SK-N-SH treated with all-trans-retinoic acid at 6 μM for 48 hours (cell line): ENCODE measurements around the gene SLC12A9.
"Not testable (repeated sequence)": the region's sequence is repeated elsewhere in the genome, so short reads cannot be mapped to it uniquely, and the experiment has no call there.

Experiments
- ATAC-seq: fragments of 200-7000 bp; cut with Tn5 transposase; 3 replicates; pipeline ENCODE4 v1.9.1; 2020; ENCODE audit warnings: mild to moderate bottlenecking, moderate library complexity
- ARNTL ChIP-seq: fragments of 450-650 bp; formaldehyde crosslinking; IDR thresholded peaks from 2 replicates; pipeline ENCODE4 v1.5.0; 2020; ENCODE audit warnings: low read depth, mild to moderate bottlenecking, moderate library complexity, borderline replicate concordance
- BACH2 ChIP-seq: fragments of 250-450 bp; sonication (Bioruptor Pico); IDR thresholded peaks from 2 replicates; pipeline ENCODE4 v1.9.0; 2021; ENCODE audit warnings: mild to moderate bottlenecking, borderline replicate concordance
- CSDC2 ChIP-seq: fragments of 250-450 bp; sonication (Bioruptor Pico); IDR thresholded peaks from 2 replicates; pipeline ENCODE4 v1.5.0; 2020; ENCODE audit warnings: mild to moderate bottlenecking, moderate library complexity
- GLIS3 ChIP-seq: fragments of 250-450 bp; sonication (Bioruptor Pico); IDR thresholded peaks from 2 replicates; pipeline ENCODE4 v1.5.0; 2020; ENCODE audit warnings: mild to moderate bottlenecking, moderate library complexity
- ISL1 ChIP-seq: fragments of 250-450 bp; sonication (Bioruptor Pico); IDR thresholded peaks from 2 replicates; pipeline ENCODE4 v2.1.2; 2022; ENCODE audit warnings: mild to moderate bottlenecking, moderate library complexity
- OSR1 ChIP-seq: fragments of 250-450 bp; sonication (Bioruptor Pico); IDR thresholded peaks from 2 replicates; pipeline ENCODE4 v1.8.0; 2022; ENCODE audit warnings: moderate library complexity, mild to moderate bottlenecking, inconsistent platforms
- RARB ChIP-seq: fragments of 250-450 bp; sonication (Bioruptor Pico); IDR thresholded peaks from 2 replicates; pipeline ENCODE4 v1.8.0; 2021; ENCODE audit warnings: mild to moderate bottlenecking, moderate library complexity
- SNAI2 ChIP-seq: fragments of 250-450 bp; sonication (Bioruptor Pico); IDR thresholded peaks from 2 replicates; pipeline ENCODE4 v1.5.0; 2020; ENCODE audit warnings: mild to moderate bottlenecking, moderate library complexity
- TOX ChIP-seq: fragments of 250-450 bp; sonication (Bioruptor Pico); IDR thresholded peaks from 2 replicates; pipeline ENCODE4 v1.8.0; 2021; ENCODE audit warnings: mild to moderate bottlenecking, moderate library complexity, borderline replicate concordance
- ZC3H10 ChIP-seq: fragments of 250-450 bp; sonication (Bioruptor Pico); IDR thresholded peaks from 2 replicates; pipeline ENCODE4 v1.5.1; 2021; ENCODE audit warnings: mild to moderate bottlenecking, moderate library complexity
- ZFP30 ChIP-seq: fragments of 450-650 bp; formaldehyde crosslinking; IDR thresholded peaks from 2 replicates; pipeline ENCODE4 v1.5.0; 2022; ENCODE audit warnings: mild to moderate bottlenecking, moderate library complexity
- ZNF565 ChIP-seq: fragments of 450-650 bp; formaldehyde crosslinking; conservative IDR thresholded peaks from 2 replicates; pipeline ENCODE4 v1.5.0; 2020; ENCODE audit warnings: low read depth, mild to moderate bottlenecking, moderate library complexity
- ZNF8 ChIP-seq: fragments of 450-650 bp; formaldehyde crosslinking; IDR thresholded peaks from 2 replicates; pipeline ENCODE4 v1.5.0; 2020; ENCODE audit warnings: mild to moderate bottlenecking, moderate library complexity
- TF ChIP-seq, protein P1 (sequence below): fragments of 250-450 bp; sonication (Bioruptor Pico); IDR thresholded peaks from 2 replicates; pipeline ENCODE4 v1.5.0; 2020; ENCODE audit warnings: mild to moderate bottlenecking, moderate library complexity
- TF ChIP-seq, protein P2 (sequence below): fragments of 250-450 bp; sonication (Bioruptor Pico); IDR thresholded peaks from 2 replicates; pipeline ENCODE4 v1.5.1; 2021; ENCODE audit warnings: mild to moderate bottlenecking, moderate library complexity
- TF ChIP-seq, protein P3 (sequence below): fragments of 250-450 bp; sonication (Bioruptor Pico); IDR thresholded peaks from 2 replicates; pipeline ENCODE4 v1.8.0; 2021; ENCODE audit warnings: low read depth, mild to moderate bottlenecking, moderate library complexity, borderline replicate concordance
- TF ChIP-seq, protein P4 (sequence below): fragments of 250-450 bp; sonication (Bioruptor Pico); IDR thresholded peaks from 2 replicates; pipeline ENCODE4 v1.5.1; 2020; ENCODE audit warnings: low read depth, mild to moderate bottlenecking, moderate library complexity
- TF ChIP-seq, protein P5 (sequence below): fragments of 250-450 bp; sonication (Bioruptor Pico); IDR thresholded peaks from 2 replicates; pipeline ENCODE4 v1.8.0; 2020; ENCODE audit warnings: mild to moderate bottlenecking, moderate library complexity, borderline replicate concordance

Gene SLC12A9

DNA sequence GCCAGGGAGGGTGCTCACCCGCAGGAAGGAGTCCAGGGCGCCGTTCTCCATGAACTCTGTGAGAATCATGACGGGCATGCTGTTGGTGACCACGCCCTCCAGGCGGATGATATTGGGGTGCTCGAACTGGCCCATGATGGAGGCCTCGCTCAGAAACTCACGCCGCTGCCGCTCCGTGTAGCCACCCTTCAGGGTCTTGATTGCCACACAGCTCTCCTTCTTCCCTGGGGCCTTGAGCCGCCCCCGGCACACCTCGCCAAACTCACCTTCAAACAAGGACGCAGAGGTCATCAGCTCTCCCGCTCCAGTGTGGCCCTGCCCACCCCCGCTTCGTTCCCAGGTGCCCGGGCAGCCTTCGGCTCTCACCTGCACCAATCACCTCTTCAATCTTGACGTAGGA lies 39.8 kb upstream of the SLC12A9 start:
- TF ChIP-seq CSDC2, result no peak
- no peak for TF ChIP-seq ZC3H10
- no peak for TF ChIP-seq ZNF8 (CRISPR knock-in tag)
- TF ChIP-seq, protein P1, sequence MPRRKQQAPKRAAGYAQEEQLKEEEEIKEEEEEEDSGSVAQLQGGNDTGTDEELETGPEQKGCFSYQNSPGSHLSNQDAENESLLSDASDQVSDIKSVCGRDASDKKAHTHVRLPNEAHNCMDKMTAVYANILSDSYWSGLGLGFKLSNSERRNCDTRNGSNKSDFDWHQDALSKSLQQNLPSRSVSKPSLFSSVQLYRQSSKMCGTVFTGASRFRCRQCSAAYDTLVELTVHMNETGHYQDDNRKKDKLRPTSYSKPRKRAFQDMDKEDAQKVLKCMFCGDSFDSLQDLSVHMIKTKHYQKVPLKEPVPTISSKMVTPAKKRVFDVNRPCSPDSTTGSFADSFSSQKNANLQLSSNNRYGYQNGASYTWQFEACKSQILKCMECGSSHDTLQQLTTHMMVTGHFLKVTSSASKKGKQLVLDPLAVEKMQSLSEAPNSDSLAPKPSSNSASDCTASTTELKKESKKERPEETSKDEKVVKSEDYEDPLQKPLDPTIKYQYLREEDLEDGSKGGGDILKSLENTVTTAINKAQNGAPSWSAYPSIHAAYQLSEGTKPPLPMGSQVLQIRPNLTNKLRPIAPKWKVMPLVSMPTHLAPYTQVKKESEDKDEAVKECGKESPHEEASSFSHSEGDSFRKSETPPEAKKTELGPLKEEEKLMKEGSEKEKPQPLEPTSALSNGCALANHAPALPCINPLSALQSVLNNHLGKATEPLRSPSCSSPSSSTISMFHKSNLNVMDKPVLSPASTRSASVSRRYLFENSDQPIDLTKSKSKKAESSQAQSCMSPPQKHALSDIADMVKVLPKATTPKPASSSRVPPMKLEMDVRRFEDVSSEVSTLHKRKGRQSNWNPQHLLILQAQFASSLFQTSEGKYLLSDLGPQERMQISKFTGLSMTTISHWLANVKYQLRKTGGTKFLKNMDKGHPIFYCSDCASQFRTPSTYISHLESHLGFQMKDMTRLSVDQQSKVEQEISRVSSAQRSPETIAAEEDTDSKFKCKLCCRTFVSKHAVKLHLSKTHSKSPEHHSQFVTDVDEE (CRISPR knock-in tag), result no peak
- TF ChIP-seq, protein P2, sequence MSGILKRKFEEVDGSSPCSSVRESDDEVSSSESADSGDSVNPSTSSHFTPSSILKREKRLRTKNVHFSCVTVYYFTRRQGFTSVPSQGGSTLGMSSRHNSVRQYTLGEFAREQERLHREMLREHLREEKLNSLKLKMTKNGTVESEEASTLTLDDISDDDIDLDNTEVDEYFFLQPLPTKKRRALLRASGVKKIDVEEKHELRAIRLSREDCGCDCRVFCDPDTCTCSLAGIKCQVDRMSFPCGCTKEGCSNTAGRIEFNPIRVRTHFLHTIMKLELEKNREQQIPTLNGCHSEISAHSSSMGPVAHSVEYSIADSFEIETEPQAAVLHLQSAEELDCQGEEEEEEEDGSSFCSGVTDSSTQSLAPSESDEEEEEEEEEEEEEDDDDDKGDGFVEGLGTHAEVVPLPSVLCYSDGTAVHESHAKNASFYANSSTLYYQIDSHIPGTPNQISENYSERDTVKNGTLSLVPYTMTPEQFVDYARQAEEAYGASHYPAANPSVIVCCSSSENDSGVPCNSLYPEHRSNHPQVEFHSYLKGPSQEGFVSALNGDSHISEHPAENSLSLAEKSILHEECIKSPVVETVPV, result no peak
- no peak for TF ChIP-seq TOX (CRISPR knock-in tag)
- TF ChIP-seq, protein P3, sequence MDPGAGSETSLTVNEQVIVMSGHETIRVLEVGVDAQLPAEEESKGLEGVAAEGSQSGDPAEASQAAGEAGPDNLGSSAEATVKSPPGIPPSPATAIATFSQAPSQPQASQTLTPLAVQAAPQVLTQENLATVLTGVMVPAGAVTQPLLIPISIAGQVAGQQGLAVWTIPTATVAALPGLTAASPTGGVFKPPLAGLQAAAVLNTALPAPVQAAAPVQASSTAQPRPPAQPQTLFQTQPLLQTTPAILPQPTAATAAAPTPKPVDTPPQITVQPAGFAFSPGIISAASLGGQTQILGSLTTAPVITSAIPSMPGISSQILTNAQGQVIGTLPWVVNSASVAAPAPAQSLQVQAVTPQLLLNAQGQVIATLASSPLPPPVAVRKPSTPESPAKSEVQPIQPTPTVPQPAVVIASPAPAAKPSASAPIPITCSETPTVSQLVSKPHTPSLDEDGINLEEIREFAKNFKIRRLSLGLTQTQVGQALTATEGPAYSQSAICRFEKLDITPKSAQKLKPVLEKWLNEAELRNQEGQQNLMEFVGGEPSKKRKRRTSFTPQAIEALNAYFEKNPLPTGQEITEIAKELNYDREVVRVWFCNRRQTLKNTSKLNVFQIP, result no peak
- no peak for ATAC-seq

DNA sequence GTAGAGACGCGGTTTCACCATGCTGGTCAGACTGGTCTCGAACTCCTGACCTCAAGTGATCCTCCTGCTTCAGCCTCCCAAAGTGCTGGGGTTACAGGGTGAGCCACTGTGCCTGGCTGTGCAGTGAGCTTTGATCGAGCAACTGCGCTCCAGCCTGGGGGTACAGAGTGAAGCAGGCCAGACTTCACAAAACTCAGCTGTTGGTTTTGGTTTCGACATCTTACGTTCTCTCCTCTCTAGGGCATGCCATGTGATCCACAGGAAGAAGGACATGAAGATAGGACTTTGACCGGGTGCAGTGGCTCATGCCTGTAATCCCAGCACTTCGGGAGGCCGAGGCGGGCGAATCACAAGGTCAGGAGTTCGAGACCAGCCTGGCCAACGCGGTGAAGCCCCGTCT lies 36.0 kb upstream of the SLC12A9 start:
- not testable (repeated sequence) for ATAC-seq

DNA sequence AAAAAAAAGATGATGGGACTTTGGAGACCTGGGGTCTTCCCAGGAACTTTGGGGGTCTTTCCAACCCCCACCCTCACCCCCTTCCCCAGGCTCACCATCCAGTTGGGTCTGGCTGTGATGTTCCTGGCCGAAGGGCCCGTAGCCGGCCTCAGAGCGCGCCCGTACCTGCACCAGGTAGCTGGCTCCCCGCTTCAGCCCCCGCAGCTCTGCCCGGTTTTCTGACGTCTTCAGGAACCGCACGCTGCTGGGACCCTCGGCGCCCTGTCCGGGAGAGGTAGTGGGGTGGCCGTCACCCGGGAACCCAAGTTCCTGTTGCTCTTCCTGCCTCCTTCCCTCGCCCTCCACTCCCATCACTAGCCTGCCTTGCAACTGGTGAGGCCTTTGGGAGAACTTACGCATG lies 35.4 kb upstream of the SLC12A9 start:
- ATAC-seq, result no peak
- TF ChIP-seq, protein P4, sequence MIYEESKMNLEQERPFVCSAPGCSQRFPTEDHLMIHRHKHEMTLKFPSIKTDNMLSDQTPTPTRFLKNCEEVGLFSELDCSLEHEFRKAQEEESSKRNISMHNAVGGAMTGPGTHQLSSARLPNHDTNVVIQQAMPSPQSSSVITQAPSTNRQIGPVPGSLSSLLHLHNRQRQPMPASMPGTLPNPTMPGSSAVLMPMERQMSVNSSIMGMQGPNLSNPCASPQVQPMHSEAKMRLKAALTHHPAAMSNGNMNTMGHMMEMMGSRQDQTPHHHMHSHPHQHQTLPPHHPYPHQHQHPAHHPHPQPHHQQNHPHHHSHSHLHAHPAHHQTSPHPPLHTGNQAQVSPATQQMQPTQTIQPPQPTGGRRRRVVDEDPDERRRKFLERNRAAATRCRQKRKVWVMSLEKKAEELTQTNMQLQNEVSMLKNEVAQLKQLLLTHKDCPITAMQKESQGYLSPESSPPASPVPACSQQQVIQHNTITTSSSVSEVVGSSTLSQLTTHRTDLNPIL (CRISPR knock-in tag), result no peak
- no peak for TF ChIP-seq ZNF8 (CRISPR knock-in tag)
- TF ChIP-seq, protein P3, result no peak
- TF ChIP-seq RARB, result no peak
- TF ChIP-seq CSDC2, result no peak
- TF ChIP-seq ISL1 (CRISPR knock-in tag), result no peak
- no peak for TF ChIP-seq ZFP30 (CRISPR knock-in tag)
- no peak for TF ChIP-seq ARNTL (CRISPR knock-in tag)
- no peak for TF ChIP-seq ZNF565 (CRISPR knock-in tag)
- TF ChIP-seq, protein P2, result no peak
- TF ChIP-seq GLIS3 (CRISPR knock-in tag), result no peak
- TF ChIP-seq, protein P5, sequence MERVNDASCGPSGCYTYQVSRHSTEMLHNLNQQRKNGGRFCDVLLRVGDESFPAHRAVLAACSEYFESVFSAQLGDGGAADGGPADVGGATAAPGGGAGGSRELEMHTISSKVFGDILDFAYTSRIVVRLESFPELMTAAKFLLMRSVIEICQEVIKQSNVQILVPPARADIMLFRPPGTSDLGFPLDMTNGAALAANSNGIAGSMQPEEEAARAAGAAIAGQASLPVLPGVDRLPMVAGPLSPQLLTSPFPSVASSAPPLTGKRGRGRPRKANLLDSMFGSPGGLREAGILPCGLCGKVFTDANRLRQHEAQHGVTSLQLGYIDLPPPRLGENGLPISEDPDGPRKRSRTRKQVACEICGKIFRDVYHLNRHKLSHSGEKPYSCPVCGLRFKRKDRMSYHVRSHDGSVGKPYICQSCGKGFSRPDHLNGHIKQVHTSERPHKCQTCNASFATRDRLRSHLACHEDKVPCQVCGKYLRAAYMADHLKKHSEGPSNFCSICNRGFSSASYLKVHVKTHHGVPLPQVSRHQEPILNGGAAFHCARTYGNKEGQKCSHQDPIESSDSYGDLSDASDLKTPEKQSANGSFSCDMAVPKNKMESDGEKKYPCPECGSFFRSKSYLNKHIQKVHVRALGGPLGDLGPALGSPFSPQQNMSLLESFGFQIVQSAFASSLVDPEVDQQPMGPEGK (CRISPR knock-in tag), result no peak
- no peak for TF ChIP-seq OSR1 (CRISPR knock-in tag)
- TF ChIP-seq, protein P1 (CRISPR knock-in tag), result no peak
- no peak for TF ChIP-seq TOX (CRISPR knock-in tag)
- TF ChIP-seq SNAI2, result no peak
- no peak for TF ChIP-seq BACH2 (CRISPR knock-in tag)
- TF ChIP-seq, all 23 proteins: peak for 0
